HG03439 (cell line): ENCODE data around the gene MEA1.

Source experiments
- ATAC-seq: cut with Tn5 transposase; IDR thresholded peaks from one replicate; pipeline ENCODE4 v1.9.1; 2021; ENCODE audit warnings: mild to moderate bottlenecking, moderate library complexity; ENCODE audit not compliant: unreplicated experiment

MEA1 gene

DNA sequence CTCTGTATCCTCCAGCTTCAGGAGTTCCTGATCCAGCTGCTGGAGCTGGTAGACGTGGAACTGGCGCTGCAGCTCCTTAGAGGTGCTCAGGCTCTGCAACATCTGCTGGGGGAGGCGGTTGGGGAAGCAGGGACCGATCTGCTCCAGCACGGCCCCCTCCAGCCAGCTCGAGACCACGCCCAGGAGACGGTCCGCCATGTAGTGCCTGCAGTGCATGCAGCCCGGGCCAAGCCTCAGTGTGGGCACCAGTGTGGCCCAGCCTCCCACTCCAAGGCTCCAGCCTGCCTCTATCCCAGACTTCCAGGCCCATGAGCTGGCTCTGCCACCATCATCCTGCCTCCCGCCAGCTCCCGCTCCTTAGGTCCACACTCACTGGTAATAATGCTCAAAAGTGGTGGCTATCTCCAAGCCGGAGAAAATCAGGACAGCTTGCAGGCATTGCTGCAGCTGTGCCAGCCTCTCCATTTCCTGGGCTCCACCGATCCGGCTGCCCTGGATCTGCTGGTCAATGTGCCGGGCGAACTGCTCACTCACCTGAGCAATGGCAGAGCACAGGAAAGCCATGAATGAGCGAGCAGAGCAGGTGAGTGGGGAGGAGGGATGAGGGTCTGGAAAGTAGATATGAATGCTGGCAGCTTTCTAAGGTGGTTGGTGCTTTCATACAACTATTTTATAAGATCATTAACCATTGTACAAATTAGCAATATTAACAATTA is 27.0 kb upstream of the MEA1 start:
- ATAC-seq: no peak

DNA sequence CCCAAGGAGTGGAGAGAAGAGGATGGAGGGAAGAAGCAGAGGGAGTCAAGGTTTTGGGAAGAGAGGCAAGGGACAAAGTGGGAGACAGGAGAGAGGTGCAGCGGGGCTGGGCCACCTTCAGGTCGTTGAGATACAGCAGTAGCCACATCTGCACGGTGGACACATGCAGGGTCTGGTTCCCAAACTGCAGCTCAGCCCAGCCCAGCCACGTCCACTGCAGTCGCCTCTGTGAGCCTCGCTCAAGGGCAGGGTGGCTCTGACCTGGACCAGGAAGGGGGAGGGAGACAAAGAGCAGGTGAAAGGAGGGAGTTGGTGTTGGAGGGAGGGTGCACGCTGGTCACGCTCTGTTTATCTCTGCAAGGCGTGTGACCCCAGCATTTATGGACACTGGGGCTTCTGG is 25.0 kb upstream of the MEA1 start:
- no peak for ATAC-seq

DNA sequence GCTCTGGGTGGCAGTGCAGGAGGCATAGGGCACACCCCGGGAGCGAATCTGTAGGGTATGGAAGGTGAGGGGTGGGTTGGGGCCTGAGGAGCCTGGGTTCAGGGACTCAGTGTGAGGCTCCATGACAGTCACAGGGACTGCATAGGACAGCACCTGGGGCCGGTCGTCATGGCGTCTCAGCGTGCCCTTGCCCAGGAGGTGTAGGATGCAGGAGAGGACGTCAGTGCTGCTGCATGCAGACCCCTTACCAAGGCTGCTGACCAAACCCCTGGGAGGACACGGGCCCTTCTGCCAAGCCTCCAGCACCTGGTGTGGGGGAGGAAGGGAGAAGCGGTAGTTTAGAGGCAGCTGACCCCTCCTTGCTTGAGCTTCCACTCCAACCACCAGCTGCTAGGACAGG is 24.0 kb upstream of the MEA1 start:
- ATAC-seq: no peak

- ATAC-seq: no peak
Observed at GRCh38 chr6:43037197-43037596, 23.5 kb upstream of the MEA1 start.

GRCh38 chr6:43036712-43037111 is 23.0 kb upstream of the MEA1 start:
- no peak for ATAC-seq

GRCh38 chr6:43035495-43036194 is 21.9 kb upstream of the MEA1 start:
- no peak for ATAC-seq

DNA sequence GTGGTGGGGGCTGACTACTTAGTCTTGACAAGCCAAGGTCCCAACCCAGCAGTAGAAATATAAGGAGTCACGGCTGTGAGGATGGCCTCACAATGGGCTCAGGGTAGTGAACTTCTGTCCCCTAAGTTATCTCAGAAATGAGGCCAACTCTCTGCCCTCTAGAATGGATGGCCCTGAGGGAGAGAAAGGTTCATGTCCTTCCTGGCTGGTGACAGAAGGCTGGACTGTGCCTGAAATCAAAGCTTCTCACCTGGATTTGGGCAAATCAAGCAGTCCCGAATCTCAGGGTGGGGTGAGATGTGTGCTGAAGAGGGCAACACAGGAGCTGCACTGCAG is 20.4 kb upstream of the MEA1 start:
- ATAC-seq: no peak

DNA sequence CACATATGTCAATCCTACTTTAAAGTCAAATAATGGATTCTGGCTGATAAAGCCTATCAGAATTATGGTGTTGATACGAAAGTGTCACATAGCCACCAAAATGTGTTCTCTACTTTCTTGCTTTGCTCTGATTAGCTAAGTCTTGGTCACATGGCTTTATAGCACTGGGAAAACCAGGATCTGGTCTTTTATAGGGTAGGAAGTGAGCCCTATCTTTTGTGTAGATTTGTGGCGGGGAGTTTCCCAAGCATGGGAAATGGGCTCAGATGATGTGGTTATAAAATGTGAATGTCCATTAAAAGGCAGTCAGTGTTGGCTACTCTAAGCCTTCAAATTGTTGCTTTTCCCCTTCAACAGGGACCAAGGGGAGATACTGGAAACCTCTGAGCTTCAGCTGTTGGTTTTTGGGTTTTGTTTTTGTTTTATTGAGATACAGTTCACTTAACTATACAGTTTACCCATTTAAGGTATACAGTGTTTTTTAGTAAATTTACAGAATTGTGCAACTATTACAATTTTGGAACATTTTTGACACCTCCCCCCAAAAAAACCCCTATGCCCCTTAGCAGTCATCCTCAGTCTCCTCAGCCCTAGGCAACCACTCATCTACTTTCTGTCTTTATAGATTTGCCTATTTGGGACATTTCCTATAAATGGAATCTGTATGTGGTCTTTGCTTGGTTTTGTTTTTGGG is 19.9 kb upstream of the MEA1 start:
- no peak for ATAC-seq

- ATAC-seq: no peak
Observed at GRCh38 chr6:43032326-43032725, 18.6 kb upstream of the MEA1 start.

- ATAC-seq: no peak
Observed at GRCh38 chr6:43029120-43029519, 15.4 kb upstream of the MEA1 start.

DNA sequence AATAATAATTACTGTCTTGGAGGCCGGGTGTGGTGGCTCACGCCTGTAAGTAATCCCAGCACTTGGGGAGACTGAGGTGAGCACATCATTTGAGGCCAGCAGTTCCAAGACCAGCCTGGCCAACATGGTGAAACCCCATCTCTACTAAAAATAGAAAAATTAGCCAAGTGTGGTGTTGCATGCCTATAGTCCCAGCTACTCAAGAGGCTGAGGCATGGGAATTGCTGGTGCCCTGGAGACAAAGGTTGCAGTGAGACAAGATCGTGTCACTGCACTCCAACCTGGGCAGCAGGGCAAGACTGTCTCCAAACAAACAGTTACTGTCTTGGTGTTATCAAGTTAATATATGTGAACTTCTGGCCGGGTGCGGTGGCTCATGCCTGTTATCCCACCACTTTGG is 12.6 kb upstream of the MEA1 start:
- ATAC-seq: no peak

GRCh38 chr6:43024436-43024835 is 10.7 kb upstream of the MEA1 start:
- no peak for ATAC-seq

GRCh38 chr6:43021270-43022047 is 7.7 kb upstream of the MEA1 start, which contains the start of gene RRP36:
Gene RRP36, plus strand, starts transcription at chr6:43021623. Its CDS starts 32 bp downstream, at chr6:43021655.
- ATAC-seq: no peak

GRCh38 chr6:43020847-43021246 is 7.1 kb upstream of the MEA1 start:
- no peak for ATAC-seq

- no peak for ATAC-seq
Observed at GRCh38 chr6:43020052-43020705, 6.4 kb upstream of the MEA1 start.

DNA sequence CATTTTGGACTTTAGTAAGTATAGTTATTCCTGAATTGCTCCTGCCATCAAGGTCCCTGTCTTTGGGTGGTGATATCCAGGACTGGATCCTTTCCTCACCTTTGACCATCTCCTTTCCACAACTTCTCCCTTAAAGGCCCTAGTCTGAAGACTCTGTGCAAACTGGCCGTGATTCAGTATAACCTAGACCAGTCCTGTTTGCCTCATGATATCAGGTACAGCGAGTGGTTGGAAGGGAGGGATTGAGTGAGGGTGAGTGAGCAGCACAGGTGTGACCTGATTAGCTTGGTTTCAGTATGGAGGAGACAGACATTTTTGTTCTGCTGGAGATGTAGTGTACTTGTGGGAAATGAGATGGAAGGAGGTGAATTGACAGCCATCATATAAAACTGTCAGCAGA is 5.4 kb upstream of the MEA1 start:
- no peak for ATAC-seq

GRCh38 chr6:43016943-43017334 is 3.2 kb upstream of the MEA1 start:
- ATAC-seq: no peak

DNA sequence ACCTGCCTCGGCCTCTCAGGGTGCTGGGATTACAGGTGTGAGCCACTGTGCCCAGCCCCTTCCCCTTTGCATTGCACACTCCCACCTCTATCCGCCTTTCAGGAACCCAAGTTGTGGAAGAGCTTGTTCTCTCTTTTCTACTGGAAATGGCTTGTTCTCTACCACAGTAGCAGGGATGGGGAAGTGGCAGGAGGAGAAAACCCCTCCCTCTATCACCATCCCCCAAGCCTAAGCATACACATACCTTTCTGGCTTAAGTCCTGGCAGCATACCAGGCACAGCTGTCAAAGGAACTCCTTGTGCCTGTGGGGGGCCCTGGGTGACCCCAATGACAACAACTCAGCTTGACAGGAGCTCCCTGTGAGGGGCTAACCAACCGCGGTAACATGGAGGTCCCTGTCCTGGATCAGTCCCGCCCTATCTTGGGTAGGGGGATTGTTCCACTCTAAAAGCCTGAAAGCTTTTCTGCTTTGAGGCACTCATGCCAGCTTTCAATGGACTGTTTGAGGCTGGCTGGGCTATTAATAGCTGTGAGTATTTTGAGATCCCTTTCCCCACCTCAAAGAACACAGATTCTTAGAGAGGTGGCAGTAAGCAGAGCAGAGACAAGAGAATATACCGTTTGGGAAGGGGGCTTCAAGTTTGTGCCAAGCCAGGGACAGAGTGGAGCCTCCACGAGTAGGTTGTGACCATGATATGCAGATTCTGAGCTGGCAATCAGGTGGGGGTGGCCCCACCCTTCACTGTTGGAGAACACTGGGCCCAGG is 2.6 kb upstream of the MEA1 start:
- no peak for ATAC-seq

DNA sequence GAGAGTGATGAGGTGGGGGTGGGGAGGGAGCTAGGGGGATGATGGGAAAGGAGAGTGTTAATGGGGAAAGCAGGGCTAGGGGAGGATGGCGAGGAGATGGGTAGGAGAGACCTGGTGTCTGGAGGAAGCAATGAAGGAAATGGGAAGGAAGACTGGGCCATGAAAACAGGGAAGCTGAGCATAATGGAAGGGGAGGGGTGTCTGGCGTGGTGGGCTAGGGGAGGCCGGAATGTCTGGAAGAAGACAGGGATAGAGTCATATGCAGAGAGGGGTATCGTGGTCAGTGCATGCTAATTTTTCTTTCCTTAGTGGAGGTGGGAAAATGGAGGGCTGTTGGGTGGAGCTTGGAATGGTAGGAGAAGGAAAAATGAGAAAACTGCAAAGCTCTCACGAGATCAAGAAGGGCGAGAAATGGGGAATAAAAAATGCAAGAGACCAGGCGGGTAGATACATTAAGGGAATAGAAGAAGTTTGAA is 726 bp upstream of the MEA1 start:
- no peak for ATAC-seq
